ENCODE results near the gene PDIA4.

PDIA4 gene

GRCh38 chr7:149006345-149006725, 22.0 kb downstream of the PDIA4 start:
- ATAC-seq (replicated peaks; ENCODE audit: extremely low read depth, poor library complexity, severe bottlenecking) (no peak), DNase-seq (ENCODE audit: low spot score in 2 of 2) (no peak)
- Mint-ChIP-seq H3K36me3 (ENCODE audit: insufficient read depth) (peaks cover 27% of the 10 kb centered on the region), H3K4me1 (peaks cover 7% of the 10 kb centered on the region), H3K27me3 (no peaks in the 10 kb centered on the region), H3K27ac (ENCODE audit: low read depth) (no peak overlapping the region), H3K9me3 (no peaks in the 10 kb centered on the region), H3K4me3 (no peak overlapping the region)

- Mint-ChIP-seq H3K27ac (ENCODE audit: low read depth) (no peak overlapping the region), H3K4me1 (peaks cover 7% of the 10 kb centered on the region), H3K36me3 (ENCODE audit: insufficient read depth) (peaks cover 20% of the 10 kb centered on the region), H3K27me3 (no peaks in the 10 kb centered on the region), H3K4me3 (no peak overlapping the region), H3K9me3 (no peaks in the 10 kb centered on the region)
- ATAC-seq (replicated peaks; ENCODE audit: extremely low read depth, poor library complexity, severe bottlenecking) (peak; percentile 94), DNase-seq (ENCODE audit: low spot score in 2 of 2) (peak; percentile 65 to 81)
Observed at GRCh38 chr7:149005427-149006344, 22.6 kb downstream of the PDIA4 start.

GRCh38 chr7:149004405-149005370, 23.6 kb downstream of the PDIA4 start:
- H3K27me3 Mint-ChIP-seq = no peaks in the 10 kb centered on the region
- H3K9me3 Mint-ChIP-seq = no peaks in the 10 kb centered on the region
- DNase-seq (ENCODE audit: low spot score in 2 of 2) = no peak
- peaks cover 7% of the 10 kb centered on the region for H3K4me1 Mint-ChIP-seq
- peaks cover 19% of the 10 kb centered on the region for H3K36me3 Mint-ChIP-seq (ENCODE audit: insufficient read depth)
- H3K27ac Mint-ChIP-seq (ENCODE audit: low read depth) = no peak overlapping the region
- ATAC-seq (replicated peaks; ENCODE audit: extremely low read depth, poor library complexity, severe bottlenecking) = no peak
- H3K4me3 Mint-ChIP-seq = no peak overlapping the region

- Mint-ChIP-seq H3K9me3 (no peaks in the 10 kb centered on the region), H3K4me3 (no peak overlapping the region), H3K36me3 (ENCODE audit: insufficient read depth) (peaks cover 15% of the 10 kb centered on the region), H3K27ac (ENCODE audit: low read depth) (no peak overlapping the region), H3K4me1 (peaks cover 7% of the 10 kb centered on the region), H3K27me3 (no peaks in the 10 kb centered on the region)
- ATAC-seq (replicated peaks; ENCODE audit: extremely low read depth, poor library complexity, severe bottlenecking) (no peak), DNase-seq (ENCODE audit: low spot score in 2 of 2) (no peak)
Observed at GRCh38 chr7:149003560-149004305, 24.6 kb downstream of the PDIA4 start.

- Mint-ChIP-seq H3K4me1 (peaks cover 7% of the 10 kb centered on the region), H3K27ac (ENCODE audit: low read depth) (no peak overlapping the region), H3K4me3 (no peak overlapping the region), H3K36me3 (ENCODE audit: insufficient read depth) (peaks cover 11% of the 10 kb centered on the region), H3K27me3 (no peaks in the 10 kb centered on the region), H3K9me3 (no peaks in the 10 kb centered on the region)
- ATAC-seq (replicated peaks; ENCODE audit: extremely low read depth, poor library complexity, severe bottlenecking) (no peak), DNase-seq (ENCODE audit: low spot score in 2 of 2) (no peak)
Observed at GRCh38 chr7:149003018-149003417, 25.3 kb downstream of the PDIA4 start.

GRCh38 chr7:149002604-149003003, 25.7 kb downstream of the PDIA4 start:
- peaks cover 7% of the 10 kb centered on the region for H3K4me1 Mint-ChIP-seq
- ATAC-seq (replicated peaks; ENCODE audit: extremely low read depth, poor library complexity, severe bottlenecking) (no peak), DNase-seq (ENCODE audit: low spot score in 2 of 2) (no peak)
- H3K27ac Mint-ChIP-seq (ENCODE audit: low read depth) = no peak overlapping the region
- H3K4me3 Mint-ChIP-seq = no peak overlapping the region
- no peaks in the 10 kb centered on the region for H3K9me3 Mint-ChIP-seq
- peaks cover 10% of the 10 kb centered on the region for H3K36me3 Mint-ChIP-seq (ENCODE audit: insufficient read depth)
- H3K27me3 Mint-ChIP-seq = no peaks in the 10 kb centered on the region

- Mint-ChIP-seq H3K27ac (ENCODE audit: low read depth) (peak overlapping the region; percentile 77), H3K36me3 (ENCODE audit: insufficient read depth) (peaks cover 8% of the 10 kb centered on the region), H3K27me3 (no peaks in the 10 kb centered on the region), H3K4me3 (no peak overlapping the region), H3K9me3 (no peaks in the 10 kb centered on the region), H3K4me1 (peaks cover 7% of the 10 kb centered on the region)
- no peak for ATAC-seq (replicated peaks; ENCODE audit: extremely low read depth, poor library complexity, severe bottlenecking)
- no peak for DNase-seq (ENCODE audit: low spot score in 2 of 2)
Observed at GRCh38 chr7:149001427-149002068, 26.8 kb downstream of the PDIA4 start.

- ATAC-seq (replicated peaks; ENCODE audit: extremely low read depth, poor library complexity, severe bottlenecking) (no peak), DNase-seq (ENCODE audit: low spot score in 2 of 2) (no peak)
- H3K4me3 Mint-ChIP-seq = no peak overlapping the region
- H3K27me3 Mint-ChIP-seq = no peaks in the 10 kb centered on the region
- no peaks in the 10 kb centered on the region for H3K9me3 Mint-ChIP-seq
- H3K4me1 Mint-ChIP-seq = peaks cover 5% of the 10 kb centered on the region
- H3K27ac Mint-ChIP-seq (ENCODE audit: low read depth) = peak overlapping the region; percentile 77
- H3K36me3 Mint-ChIP-seq (ENCODE audit: insufficient read depth) = peaks cover 7% of the 10 kb centered on the region
Observed at GRCh38 chr7:149000961-149001360, 27.3 kb downstream of the PDIA4 start.

- ATAC-seq (replicated peaks; ENCODE audit: extremely low read depth, poor library complexity, severe bottlenecking) = no peak
- Mint-ChIP-seq H3K4me1 (no peaks in the 10 kb centered on the region), H3K36me3 (ENCODE audit: insufficient read depth) (peaks cover 7% of the 10 kb centered on the region), H3K27ac (ENCODE audit: low read depth) (no peak overlapping the region), H3K27me3 (no peaks in the 10 kb centered on the region), H3K9me3 (no peaks in the 10 kb centered on the region), H3K4me3 (no peak overlapping the region)
- no peak for DNase-seq (ENCODE audit: low spot score in 2 of 2)
Observed at GRCh38 chr7:148999192-148999591, 29.1 kb downstream of the PDIA4 start.

GRCh38 chr7:148997497-148997896, 30.8 kb downstream of the PDIA4 start:
- DNase-seq (ENCODE audit: low spot score in 2 of 2) (no peak), ATAC-seq (replicated peaks; ENCODE audit: extremely low read depth, poor library complexity, severe bottlenecking) (no peak)
- Mint-ChIP-seq H3K27ac (ENCODE audit: low read depth) (no peak overlapping the region), H3K9me3 (no peaks in the 10 kb centered on the region), H3K4me1 (no peaks in the 10 kb centered on the region), H3K36me3 (ENCODE audit: insufficient read depth) (no peaks in the 10 kb centered on the region), H3K27me3 (no peaks in the 10 kb centered on the region), H3K4me3 (no peak overlapping the region)

- Mint-ChIP-seq H3K36me3 (ENCODE audit: insufficient read depth) (peaks cover 1% of the 10 kb centered on the region), H3K4me3 (no peak overlapping the region), H3K27me3 (no peaks in the 10 kb centered on the region), H3K27ac (ENCODE audit: low read depth) (no peak overlapping the region), H3K9me3 (no peaks in the 10 kb centered on the region), H3K4me1 (no peaks in the 10 kb centered on the region)
- ATAC-seq (replicated peaks; ENCODE audit: extremely low read depth, poor library complexity, severe bottlenecking) (no peak), DNase-seq (ENCODE audit: low spot score in 2 of 2) (no peak)
Observed at GRCh38 chr7:148994576-148994975, 33.7 kb downstream of the PDIA4 start.

GRCh38 chr7:148993193-148993592, 35.1 kb downstream of the PDIA4 start:
- DNase-seq (ENCODE audit: low spot score in 2 of 2) = no peak
- Mint-ChIP-seq H3K4me1 (peaks cover 3% of the 10 kb centered on the region), H3K27me3 (no peaks in the 10 kb centered on the region), H3K4me3 (no peak overlapping the region), H3K36me3 (ENCODE audit: insufficient read depth) (peaks cover 4% of the 10 kb centered on the region), H3K9me3 (no peaks in the 10 kb centered on the region), H3K27ac (ENCODE audit: low read depth) (no peak overlapping the region)
- ATAC-seq (replicated peaks; ENCODE audit: extremely low read depth, poor library complexity, severe bottlenecking) = no peak
